AG08395 (cell line): ENCODE measurements around the gene BICD1.

ENCODE experiments used
- DNase-seq: peaks from one replicate; pipeline ENCODE4 v3.0.0; 2012; ENCODE audit warnings: mixed read lengths, low spot score

The BICD1 gene

DNA sequence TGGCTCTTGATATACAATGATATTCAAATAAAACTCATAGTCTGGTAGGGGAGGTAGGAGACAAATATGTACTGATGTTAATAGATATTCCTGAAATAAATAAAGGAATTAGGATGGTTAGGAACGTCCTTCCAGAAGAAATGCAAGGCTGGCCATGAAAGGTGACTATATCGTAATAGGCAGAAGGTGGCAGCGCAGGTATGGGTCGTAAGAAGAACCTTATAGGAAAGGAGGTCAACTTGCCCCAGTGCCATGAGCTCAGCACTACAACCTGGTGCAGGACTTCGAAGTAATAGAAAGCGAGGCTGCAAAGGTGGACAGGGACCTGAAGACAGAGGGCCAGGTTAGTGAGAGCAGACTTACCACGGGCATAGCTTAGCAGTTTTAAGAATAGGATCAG is 237.4 kb downstream of the BICD1 start:
- no peak for DNase-seq

DNA sequence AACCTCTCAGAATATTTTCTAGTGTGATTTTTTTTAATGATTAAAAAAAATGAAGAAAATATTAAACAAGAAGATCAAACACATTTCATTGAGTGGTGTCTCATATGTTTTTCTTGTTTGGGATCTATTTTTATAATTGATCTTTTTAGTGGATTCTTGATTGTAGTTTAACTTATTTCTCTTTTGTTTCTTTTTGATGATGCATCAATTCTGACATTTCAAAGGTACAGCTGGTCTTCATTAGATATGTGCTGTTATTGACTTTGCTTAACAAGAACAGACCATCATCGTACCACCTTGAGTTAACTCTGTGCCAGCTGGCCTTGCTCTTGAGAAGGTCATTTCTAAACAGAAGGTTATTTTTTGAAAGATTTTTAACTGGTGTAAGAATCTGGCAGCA is 246.9 kb downstream of the BICD1 start:
- no peak for DNase-seq

DNA sequence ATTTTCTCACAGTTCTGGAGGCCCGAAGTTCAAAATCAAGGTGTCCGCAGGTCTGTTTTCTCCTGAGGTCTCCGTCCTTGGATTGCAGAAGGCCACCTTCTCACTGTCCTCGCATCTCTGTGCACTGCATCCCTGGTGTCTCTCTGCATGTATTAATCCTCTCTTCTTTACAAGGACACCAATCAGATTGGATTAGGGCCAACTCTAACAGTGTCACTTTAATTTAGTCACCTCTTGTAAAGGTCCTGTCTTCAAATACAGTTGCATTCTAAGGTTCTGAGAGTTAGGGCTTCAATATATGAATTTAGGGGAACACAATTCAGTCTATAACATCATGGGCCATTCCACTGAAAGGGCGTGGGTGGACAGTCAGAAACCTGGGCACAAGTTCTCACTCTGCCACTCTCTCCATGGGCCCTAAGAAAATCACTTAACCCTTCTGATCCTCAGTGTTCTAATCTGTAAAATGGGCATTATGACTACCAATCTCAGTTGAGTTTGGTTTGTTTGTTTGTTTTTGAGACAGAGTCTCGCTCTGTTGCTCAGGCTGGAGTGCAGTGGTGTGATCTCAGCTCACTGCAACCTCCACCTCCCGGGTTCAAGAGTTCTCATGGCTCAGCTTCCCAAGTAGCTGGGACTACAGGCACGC is 251.1 kb downstream of the BICD1 start:
- no peak for DNase-seq

DNA sequence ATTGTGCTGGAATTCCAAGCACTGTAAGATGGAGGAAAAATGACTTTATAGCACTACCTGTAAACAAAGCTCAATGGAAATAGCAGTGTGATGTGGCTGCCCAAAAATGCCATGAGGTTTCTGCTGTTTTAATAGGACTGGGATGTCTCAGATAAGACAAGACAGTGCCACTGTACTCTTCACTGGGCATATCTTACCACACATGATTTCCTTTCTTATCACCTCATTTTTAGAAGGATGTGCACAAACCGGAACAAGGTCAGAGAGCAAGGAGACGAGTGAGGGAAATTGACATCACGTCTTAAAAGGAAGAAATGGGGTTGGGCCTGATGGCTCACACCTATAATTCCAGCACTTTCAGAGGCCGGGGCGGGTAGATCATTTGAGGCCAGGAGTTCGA is 254.3 kb downstream of the BICD1 start:
- DNase-seq, result no peak

GRCh38 chr12:32362892-32363291 is 256.2 kb downstream of the BICD1 start:
- DNase-seq, result no peak

DNA sequence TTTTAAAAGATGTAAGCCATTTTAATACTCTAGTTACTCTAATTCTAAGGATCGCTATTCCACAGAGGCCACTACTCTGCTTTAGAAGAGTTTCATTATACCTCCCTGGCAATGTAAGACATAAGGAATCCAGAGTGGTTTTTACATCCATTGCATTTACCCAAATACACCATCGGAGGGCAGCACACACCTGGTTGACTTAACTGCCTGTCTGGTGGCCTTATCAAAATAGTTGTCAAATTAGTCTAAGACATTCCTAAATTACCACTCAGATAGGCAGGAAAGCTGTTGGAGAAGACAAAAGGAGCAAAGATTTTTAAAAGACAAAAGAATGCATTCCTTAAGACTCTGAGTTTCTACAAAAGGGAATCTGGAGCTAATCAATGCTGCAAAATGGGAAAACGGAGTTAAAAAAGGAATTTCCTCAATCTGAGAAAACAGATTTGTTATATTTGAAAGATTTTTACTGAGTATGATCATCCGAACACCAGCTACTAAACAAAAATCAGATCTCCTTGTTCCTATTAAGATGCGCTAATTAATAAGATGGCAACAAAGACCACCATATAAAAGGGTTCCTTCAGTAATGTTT is 258.9 kb downstream of the BICD1 start:
- DNase-seq, result peak; percentile 71

- DNase-seq, result no peak
Measured at GRCh38 chr12:32366714-32367113, 260.1 kb downstream of the BICD1 start.

DNA sequence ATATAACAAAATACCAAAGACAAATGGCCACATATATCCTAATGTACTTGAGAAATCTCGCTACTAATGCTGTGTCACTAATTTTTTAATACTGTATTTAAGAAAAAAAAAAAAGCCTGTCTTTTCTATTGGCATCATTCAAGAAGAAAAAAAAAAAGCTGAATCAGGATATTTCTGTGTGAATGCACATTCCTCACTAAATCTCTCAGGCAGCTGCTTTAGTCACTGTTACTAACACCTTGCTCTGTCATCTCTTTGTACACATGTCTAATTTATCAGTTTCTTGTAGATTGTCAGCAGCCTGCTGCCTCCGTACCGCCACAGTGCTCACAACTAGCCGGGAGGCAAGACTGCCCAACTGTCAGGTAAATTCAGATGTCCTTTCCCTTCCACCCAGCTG is 260.7 kb downstream of the BICD1 start:
- DNase-seq, result no peak

DNA sequence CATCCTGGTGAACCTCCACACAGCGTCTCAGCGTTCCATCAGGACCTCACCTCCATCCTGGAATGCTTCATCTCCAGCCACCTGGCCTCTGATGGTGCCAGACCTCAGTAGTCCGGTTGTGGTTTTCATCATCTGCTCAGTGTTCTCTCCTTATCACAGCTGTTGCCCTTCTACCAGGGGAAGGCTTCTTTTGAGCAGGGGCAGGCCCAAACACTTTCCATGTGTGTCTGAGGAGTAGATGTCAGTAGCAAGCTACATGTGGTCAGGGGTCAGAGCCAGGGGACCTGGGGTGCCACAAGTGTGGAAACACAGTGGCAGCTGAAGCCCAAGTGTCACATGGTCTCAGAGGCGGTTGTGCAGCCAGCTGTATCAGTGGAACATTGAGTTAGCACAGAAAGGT is 262.6 kb downstream of the BICD1 start:
- DNase-seq, result no peak

GRCh38 chr12:32377344-32378055 is 270.9 kb downstream of the BICD1 start:
- DNase-seq, result no peak

DNA sequence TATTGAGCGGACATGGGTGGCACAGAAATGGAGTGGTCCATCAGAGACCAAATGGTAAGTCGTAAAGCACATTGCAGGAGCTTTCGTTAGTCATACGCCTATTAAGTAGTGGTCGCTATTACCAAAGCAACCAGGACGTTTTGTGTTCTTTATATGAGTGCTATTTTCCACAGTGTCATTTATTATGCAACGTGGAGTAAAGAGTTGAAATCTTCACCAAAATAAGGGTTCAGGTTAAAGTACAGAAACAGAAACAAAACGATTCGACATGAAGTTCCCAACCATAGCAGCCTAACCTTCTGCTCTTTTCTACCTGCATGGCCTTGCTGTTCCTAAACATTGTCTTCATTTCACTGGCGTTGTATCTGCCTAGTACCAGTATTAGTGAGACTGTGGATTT is 272.6 kb downstream of the BICD1 start:
- no peak for DNase-seq

DNA sequence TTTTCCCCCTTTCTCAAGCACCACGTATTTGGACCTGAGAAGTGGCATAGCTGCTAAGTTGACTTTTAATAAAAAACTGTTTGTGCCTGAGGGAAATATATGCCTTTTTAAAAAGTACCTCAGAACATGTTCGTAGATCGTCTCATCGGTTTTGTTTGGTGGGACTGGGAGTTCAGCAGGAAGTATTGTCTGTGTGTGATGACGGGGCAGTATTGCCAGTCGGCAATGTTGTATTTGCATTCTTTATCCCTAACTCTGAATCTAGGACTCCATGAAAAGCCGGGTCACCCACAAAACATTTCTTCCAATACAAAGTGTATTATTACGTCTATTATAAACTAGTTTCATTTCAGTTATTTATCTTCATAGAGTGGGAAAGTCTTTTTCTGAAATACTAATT is 273.0 kb downstream of the BICD1 start:
- no peak for DNase-seq

DNA sequence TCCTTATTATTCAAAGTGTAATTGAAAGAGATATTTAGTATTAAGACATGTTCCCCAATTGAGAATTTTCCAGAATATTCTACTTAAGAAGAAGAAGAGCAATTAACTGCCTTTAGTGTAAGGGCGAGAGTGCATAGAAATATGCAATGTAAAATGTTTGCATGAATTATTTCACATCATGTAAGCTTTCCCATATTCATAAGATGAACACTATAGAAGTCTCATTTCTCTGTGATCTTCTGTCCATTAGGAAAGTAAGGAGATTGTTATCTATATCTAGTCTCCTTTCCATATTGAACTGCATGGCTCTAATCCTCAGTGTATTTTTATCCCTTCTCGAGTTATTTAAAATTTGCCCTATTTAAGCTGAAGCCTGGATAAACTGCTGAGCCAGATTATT is 275.6 kb downstream of the BICD1 start:
- no peak for DNase-seq

DNA sequence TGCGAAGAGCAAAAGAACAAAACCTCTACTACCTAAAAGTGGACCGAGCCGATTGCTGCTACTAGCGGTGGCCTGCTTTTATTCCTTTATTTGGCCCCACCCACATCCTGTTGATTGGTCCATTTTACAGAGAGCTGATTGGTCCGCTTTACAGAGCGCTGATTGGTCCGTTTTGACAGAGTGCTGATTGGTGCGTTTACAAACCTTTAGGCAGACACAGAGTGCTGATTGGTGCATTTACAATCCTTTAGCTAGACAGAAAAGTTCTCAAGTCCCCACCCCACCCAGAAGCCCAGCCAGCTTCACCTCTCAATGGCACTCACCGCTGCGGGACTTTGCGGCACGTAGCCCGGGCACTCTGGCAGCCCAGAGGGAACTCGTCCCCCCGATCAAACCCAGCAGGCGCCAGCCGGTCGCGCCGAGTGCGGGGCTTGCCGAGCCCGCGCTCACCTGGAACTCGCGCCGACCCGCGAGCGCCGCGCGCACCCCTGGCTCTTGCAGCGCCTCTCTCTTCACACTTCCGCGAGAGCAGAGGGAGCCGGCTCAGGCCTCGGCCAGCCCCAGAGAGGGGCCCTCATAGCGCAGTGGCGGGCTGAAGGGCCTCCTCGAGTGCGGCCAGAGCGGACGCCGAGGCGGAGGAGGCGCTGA is 284.0 kb downstream of the BICD1 start:
- DNase-seq, result no peak

GRCh38 chr12:32395026-32395425 is 288.4 kb downstream of the BICD1 start:
- no peak for DNase-seq

DNA sequence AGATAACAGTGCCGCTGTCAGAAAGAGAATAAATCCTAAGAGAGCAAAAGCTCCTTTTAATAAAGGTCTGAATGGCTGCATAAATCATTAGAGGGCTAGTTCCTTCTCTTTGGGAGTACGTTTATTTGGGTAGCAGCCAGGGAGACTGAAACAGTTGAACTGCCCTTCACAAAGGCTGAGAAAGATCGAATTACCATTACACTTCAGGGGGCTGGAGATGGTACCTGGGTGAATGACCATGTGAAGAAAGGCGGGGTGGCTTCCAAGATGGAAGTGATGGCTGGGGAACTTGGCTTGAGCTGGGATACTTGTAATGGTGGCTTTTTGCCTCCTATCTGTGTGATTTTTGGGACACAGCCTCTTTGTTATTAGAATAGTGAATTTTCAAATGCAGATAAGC is 291.0 kb downstream of the BICD1 start:
- DNase-seq, result no peak

- no peak for DNase-seq
Measured at GRCh38 chr12:32398181-32398580, 291.5 kb downstream of the BICD1 start.

DNA sequence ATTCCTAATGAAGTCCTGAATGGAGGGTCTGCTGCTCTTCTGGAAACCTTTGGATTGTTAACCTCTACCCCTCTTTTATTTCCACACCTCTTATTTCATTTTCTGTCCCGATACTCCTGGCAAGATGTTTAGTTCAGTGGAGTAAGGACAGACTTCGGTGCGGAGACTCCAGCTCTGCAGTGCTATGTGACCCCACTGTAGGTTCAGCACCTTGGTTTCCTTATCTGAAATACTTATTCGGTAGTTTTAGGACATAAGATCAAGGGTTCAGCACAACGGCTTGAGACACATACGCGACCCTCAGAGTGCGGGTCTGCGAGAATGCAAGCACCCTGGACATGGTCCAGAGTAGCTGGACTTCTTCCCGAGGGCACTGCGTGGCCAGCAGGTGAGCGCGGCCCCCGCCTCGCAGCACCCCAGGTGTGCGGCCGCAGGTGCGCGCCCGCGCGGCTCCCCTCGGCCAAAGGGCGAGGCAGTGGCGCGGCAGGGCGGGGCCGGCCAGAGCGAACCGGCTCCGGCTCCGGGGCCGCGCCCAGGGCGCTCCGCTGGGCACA is 292.2 kb downstream of the BICD1 start:
- no peak for DNase-seq

- peak; percentile 77 for DNase-seq
Measured at GRCh38 chr12:32399370-32400113, 292.9 kb downstream of the BICD1 start, which contains the start of gene FGD4. TSS of gene FGD4 (plus strand) at chr12:32399558.

DNA sequence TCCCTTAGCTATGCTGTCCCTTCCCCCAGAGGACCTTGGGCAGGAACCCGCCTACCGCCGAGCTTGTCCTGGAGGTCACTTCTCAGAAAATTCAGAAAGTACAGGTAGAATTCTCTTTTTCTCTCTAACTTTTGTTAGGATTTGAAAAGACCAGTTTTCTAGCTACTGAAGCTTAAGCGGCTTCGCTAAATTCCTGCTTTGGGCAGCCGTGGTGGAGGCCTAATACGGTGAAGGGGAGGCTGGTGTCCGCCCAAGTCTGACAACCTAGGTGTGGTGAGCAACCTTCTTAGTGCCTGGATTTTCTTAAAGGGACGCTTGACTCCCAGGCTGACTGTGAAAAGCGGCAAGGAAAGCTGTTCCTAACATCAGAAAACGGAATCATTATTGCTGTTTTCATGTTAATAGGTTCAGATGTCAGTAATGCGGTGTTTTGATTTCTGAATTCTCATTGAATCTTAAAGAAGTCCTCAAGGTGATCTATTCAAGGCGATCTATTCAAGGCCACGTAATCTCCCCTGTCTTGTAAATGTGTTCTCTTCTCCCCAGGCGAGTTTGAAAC is 293.5 kb downstream of the BICD1 start:
- DNase-seq, result no peak

GRCh38 chr12:32400866-32401265 is 294.2 kb downstream of the BICD1 start:
- no peak for DNase-seq

DNA sequence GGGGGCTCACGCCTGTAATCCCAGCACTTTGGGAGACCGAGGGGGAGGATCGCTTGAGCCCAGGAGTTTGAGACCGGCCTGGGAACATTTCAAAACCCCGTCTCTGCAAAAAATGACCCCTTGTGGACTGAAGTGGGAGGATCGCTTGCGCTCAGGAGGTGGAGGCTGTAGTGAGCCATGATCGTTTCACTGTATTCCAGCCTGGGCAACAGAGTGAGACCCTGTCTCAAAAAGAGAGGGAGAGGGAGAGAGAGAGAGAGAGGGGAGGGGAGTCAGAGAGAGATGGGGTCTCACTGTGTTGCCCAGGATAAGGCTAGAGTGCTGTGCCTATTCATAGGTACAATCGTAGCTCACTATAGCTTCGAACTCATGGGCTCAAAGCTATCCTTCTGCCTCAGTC is 295.5 kb downstream of the BICD1 start:
- no peak for DNase-seq
